Stimulated activated CD4-positive, alpha-beta T cell treated with anti-CD3 and anti-CD28 coated beads, Interleukin-12 subunit alpha, Interleukin-12 subunit beta, amount 100 ng/mL, for 24 hours (primary cell): ENCODE data around the gene DRC1.

Experiments
- DNase-seq, 2 experiments: peaks; one replicate each; pipeline ENCODE4 v3.0.0-alpha.2; 2020; ENCODE audit warnings: low read depth in 2 of 2

The DRC1 gene

GRCh38 chr2:26399771-26400376, 1.8 kb upstream of the DRC1 start:
- DNase-seq: no peak

GRCh38 chr2:26400723-26401122, 997 bp upstream of the DRC1 start:
- DNase-seq: no peak

GRCh38 chr2:26407526-26407925, 5.8 kb downstream of the DRC1 start:
- DNase-seq: no peak

- no peak for DNase-seq
These were observed 8.1 kb downstream of the DRC1 start for GRCh38 chr2:26409785-26410184.

GRCh38 chr2:26410764-26411243, 9.1 kb downstream of the DRC1 start:
- DNase-seq: no peak

- DNase-seq: no peak
These were observed 9.7 kb downstream of the DRC1 start for GRCh38 chr2:26411419-26411818.

GRCh38 chr2:26412091-26412673, 10.5 kb downstream of the DRC1 start:
- no peak for DNase-seq

- DNase-seq: no peak
These were observed 12.6 kb downstream of the DRC1 start for GRCh38 chr2:26414311-26414710.

GRCh38 chr2:26421961-26422360, 20.2 kb downstream of the DRC1 start:
- DNase-seq: no peak

GRCh38 chr2:26422947-26423629, 21.4 kb downstream of the DRC1 start:
- DNase-seq: no peak

- no peak for DNase-seq
These were observed 22.0 kb downstream of the DRC1 start for GRCh38 chr2:26423750-26424149.

- no peak for DNase-seq
These were observed 22.5 kb downstream of the DRC1 start for GRCh38 chr2:26424221-26424620.

GRCh38 chr2:26428846-26429245, 27.1 kb downstream of the DRC1 start:
- no peak for DNase-seq

GRCh38 chr2:26429779-26430578, 28.3 kb downstream of the DRC1 start:
- DNase-seq: no peak

GRCh38 chr2:26430826-26431225, 29.1 kb downstream of the DRC1 start:
- DNase-seq: no peak

- DNase-seq: no peak
These were observed 30.6 kb downstream of the DRC1 start for GRCh38 chr2:26432363-26432762.

- no peak for DNase-seq
These were observed 31.1 kb downstream of the DRC1 start for GRCh38 chr2:26432859-26433258.

- no peak for DNase-seq
These were observed 33.4 kb downstream of the DRC1 start for GRCh38 chr2:26435106-26435505.

- no peak for DNase-seq
These were observed 36.8 kb downstream of the DRC1 start for GRCh38 chr2:26438526-26438925.

GRCh38 chr2:26438926-26439325, 37.2 kb downstream of the DRC1 start:
- DNase-seq: no peak

GRCh38 chr2:26442301-26442700, 40.6 kb downstream of the DRC1 start:
- no peak for DNase-seq

- DNase-seq: no peak
These were observed 41.0 kb downstream of the DRC1 start for GRCh38 chr2:26442707-26443106.
